ENCODE results near the gene HADHA. TPM values are rescaled to one million over a fixed set of nuclear protein-coding genes. Genes with fewer than 3 reads are reported as not detected.
"Not testable (repeated sequence)": the region's sequence is repeated elsewhere in the genome, so short reads cannot be mapped to it uniquely, and the experiment has no call there.

The HADHA gene
- total RNA-seq, 1 experiment from 2014 or later = 58.9 TPM

DNA sequence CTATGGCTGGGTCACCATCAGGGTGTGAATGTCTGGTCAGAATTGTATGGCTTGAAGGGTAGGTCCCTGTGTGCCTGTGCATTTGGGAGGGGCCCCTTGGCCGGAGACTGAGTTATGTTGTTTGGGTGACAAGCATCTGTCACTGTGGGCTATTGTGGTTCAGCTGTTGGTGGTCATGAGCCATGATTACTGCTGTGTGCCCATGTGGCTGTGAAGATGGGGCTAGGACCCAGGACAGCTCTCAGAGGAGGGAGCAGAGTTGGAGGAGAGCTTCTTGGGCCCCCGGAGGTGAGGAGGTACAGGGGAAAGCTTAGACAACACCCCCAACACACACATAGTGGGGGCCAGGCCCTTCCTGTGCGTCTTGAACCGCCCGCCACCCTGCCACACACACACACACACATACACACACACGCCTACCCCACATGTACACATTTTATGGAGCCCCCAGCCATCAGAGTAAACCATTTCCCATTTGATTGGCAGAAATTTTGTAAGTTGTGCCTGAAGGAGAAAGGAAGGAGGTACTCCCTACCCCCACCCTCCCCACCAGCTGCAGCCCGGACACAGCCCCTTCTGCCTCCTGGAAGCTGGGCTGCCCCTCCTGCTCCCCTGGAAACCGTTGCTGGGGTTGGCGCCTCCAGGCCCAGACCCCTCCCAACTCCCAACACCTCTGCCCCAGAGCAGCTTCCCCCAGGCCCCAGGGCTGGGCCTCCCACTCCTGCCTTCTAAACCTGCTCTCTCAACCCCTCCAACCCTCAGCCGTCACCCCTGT is 69.6 kb downstream of the HADHA start:
- DNase-seq (ENCODE audit: low spot score) = no peak

- DNase-seq (ENCODE audit: low spot score) = no peak
These were observed 70.5 kb downstream of the HADHA start for GRCh38 chr2:26173776-26174482.

- no peak for DNase-seq (ENCODE audit: low spot score)
These were observed 71.3 kb downstream of the HADHA start, which contains the start of gene GAREM2 for GRCh38 chr2:26172871-26173775. GAREM2 (plus strand) TSS chr2:26173088; CDS start chr2:26173221, 133 bp downstream.

GRCh38 chr2:26172189-26172870 is 72.1 kb downstream of the HADHA start:
- DNase-seq (ENCODE audit: low spot score) = no peak

GRCh38 chr2:26170795-26171194 is 73.6 kb downstream of the HADHA start:
- DNase-seq (ENCODE audit: low spot score) = no peak

- no peak for DNase-seq (ENCODE audit: low spot score)
These were observed 74.6 kb downstream of the HADHA start for GRCh38 chr2:26169681-26170414.

DNA sequence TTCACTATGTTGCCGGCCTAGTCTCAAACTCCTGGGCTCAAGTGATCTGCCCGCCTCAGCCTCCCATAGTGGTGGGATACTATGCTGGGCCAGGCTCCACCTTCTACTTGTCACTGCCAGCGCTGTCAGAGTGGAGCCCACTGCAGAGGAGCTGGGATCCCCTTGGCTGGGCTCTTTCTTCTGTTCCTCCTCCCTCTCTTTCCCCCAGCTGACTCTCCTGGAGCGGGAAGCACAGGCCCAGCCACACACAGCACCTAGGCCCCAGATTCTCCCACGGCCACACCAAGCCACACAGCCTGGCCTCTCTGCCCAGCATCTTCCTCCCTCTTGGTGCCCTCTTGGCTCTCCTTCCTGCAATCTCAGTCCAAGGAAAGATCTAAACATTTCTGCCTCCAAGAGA is 75.2 kb downstream of the HADHA start:
- no peak for DNase-seq (ENCODE audit: low spot score)

GRCh38 chr2:26168785-26169184 is 75.6 kb downstream of the HADHA start:
- no peak for DNase-seq (ENCODE audit: low spot score)

DNA sequence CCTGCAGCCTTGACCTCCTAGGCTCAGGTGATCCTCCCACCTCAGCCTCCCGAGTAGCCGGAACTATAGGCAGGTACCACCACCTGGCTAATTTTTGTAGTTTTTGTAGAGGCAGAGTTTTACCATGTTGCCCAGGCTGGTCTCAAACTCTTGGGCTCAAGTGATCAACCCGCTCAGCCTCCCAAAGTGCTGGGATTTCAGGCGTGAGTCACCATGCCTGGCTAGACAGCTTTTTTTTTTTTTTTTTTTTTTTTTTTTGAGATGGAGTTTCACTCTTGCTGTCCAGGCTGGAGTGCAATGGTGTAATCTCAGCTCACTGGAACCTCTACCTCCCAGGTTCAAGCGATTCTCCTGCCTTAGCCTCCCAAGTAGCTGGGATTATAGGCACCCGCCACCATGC is 77.9 kb downstream of the HADHA start:
- not testable (repeated sequence) for DNase-seq (ENCODE audit: low spot score)

DNA sequence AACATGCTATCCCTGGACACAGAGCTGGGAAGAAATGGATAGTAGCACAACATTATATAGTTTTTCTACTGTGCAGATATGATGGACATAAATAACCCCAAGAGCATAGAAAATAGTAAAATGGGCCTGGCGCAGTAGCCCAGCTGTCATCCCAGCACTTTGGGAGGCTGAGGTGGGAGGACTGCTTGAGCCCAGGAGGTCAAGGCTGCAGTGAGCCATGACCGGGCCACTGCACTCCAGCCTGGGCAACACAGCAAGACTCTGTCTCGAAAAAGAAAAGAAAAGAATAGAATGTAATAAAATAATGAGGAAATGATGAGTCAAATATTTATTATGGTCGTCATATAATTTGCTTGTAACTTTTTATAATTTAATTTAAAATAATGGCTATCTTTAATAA is 79.0 kb downstream of the HADHA start:
- DNase-seq (ENCODE audit: low spot score) = no peak

DNA sequence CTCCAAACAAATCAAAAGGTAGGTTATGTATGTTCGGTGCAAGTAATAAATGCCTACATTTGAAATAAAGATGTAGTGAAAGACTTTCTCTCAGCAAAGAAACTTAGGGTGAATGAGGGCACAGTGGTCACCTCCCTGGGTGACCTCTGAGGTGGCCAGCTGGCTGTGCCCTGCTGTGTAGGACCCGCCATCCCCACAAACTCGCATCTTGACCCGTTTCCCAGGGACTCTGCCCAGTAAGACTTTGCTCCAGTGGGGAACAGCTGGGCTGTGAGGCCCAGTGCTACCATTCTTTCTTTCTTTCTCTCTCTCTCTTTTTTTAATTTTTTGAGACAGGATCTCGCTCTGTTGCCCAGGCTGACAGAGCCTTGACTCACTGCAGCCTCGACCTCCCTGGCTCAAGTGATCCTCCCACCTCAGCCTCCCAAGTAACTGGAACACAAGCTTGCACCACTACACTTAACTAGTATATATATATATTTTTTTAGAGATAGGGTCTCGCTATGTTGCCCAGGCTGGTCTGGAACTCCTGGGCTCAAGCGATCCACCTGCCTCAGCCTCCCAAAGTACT is 79.7 kb downstream of the HADHA start:
- DNase-seq (ENCODE audit: low spot score) = no peak

DNA sequence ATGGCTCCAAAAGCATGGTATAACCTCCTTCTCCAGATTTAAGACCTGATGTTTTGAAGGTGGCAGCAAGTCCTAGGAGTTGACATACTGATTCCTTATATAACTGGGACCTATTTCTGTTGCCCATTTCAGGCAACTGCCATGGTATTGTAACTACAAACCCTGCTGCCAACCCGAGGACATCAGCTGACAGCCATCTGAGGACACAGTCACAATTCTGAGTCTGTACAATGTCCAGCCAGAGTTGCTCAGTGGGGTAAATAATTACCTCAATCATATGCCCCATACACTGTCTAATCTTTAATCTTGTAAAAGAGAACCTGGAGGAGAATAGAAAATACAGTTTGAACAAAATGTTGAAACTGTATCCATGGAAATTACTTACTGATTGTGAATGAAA is 80.2 kb downstream of the HADHA start:
- no peak for DNase-seq (ENCODE audit: low spot score)

- DNase-seq (ENCODE audit: low spot score) = no peak
These were observed 81.5 kb downstream of the HADHA start for GRCh38 chr2:26162963-26163362.

GRCh38 chr2:26161926-26162325 is 82.5 kb downstream of the HADHA start:
- DNase-seq (ENCODE audit: low spot score) = no peak

GRCh38 chr2:26157580-26157979 is 86.9 kb downstream of the HADHA start:
- DNase-seq (ENCODE audit: low spot score) = no peak

DNA sequence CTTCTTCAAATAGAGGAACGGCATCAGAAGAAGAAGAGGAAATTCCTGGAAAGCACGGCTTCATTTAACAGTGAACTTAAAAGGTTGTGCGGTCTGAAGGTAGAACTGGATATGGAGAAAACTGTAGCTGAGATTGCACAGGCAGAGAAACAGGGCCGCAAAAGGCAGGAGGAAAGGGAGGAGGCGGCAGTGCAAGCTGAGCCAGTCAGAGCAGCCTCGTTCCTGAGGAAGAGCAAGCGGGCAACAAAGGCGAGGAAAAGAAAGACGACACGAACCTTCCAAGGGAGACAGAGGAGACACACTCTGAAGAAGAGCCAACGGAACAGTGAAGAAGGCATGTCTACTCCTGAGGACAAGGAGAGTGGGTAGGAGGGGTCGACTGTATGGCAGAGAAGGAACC is 94.2 kb downstream of the HADHA start:
- DNase-seq (ENCODE audit: low spot score) = no peak

- DNase-seq (ENCODE audit: low spot score) = no peak
These were observed 95.9 kb downstream of the HADHA start for GRCh38 chr2:26148501-26148900.

GRCh38 chr2:26144953-26145680 is 99.3 kb downstream of the HADHA start:
- DNase-seq (ENCODE audit: low spot score) = peak; percentile 81

DNA sequence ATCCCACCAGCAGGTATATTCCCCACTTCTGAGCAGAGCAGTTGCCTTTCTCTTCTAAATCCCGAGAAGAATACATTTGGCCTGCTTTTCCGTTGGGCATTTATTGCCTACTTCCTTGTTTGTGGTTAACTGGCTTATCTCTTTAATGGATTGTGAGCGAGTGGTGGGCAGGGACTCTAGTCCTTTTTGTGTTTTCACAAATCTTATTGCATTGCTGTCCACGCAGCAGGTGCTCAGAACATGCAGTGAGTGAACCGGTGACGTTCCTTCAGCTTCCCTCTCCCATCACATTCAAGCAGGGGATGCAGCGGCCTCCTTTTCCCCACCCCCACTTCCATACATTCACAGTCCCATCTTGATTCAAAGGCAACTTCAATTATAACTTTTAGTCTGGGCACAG is 100.4 kb downstream of the HADHA start:
- peak; percentile 82 for DNase-seq (ENCODE audit: low spot score)

All from HT-29 (cell line).